Heart left ventricle (tissue), 16 donors: ENCODE measurements around the gene DLGAP1. TPM values are rescaled to one million over a fixed set of nuclear protein-coding genes. Genes with fewer than 3 reads are reported as not detected.

Experiments
- ATAC-seq, 4 donors: fragments of 200-7000 bp; cut with Tn5 transposase; one replicate each; pipeline ENCODE4 v1.9.1; 2020 to 2022; ENCODE audit warnings: moderate library complexity in 4 of 4, mild to moderate bottlenecking in 3 of 4, moderate number of reproducible peaks in 1 of 4
- DNase-seq, 5 donors: peaks; one replicate each; pipeline ENCODE4 v3.0.0-alpha.2; 2020
- H3K27ac ChIP-seq, 12 donors: fragments of 200-600 bp; sonication (generic) in 4 of 12; one replicate each; pipeline versions ENCODE4 v1.5.0 to v1.8.0; 2016 to 2022; ENCODE audit warnings: mild to moderate bottlenecking in 2 of 12
- H3K27me3 ChIP-seq, 9 donors: fragments of 200-600 bp; sonication (generic) in 2 of 9; one replicate each; pipeline versions ENCODE4 v1.5.1 to v1.8.0; 2016 to 2022; ENCODE audit warnings: mild to moderate bottlenecking in 3 of 9
- H3K36me3 ChIP-seq, 9 donors: fragments of 200-600 bp; sonication (generic) in 2 of 9; one replicate each; pipeline versions ENCODE4 v1.5.0 to v1.8.0; 2018 to 2022; ENCODE audit warnings: mild to moderate bottlenecking in 2 of 9
- H3K4me1 ChIP-seq, 12 donors: fragments of 200-600 bp; sonication (generic) in 4 of 12; one replicate each; pipeline versions ENCODE4 v1.5.0 to v1.8.0; 2016 to 2022; ENCODE audit warnings: mild to moderate bottlenecking in 3 of 12
- H3K4me3 ChIP-seq, 12 donors: fragments of 200-600 bp; sonication (generic) in 4 of 12; one replicate each; pipeline versions ENCODE4 v1.5.0 to v1.8.0; 2017 to 2022; ENCODE audit warnings: mild to moderate bottlenecking in 9 of 12, moderate library complexity in 4 of 12
- H3K9me3 ChIP-seq, 12 donors: fragments of 200-600 bp; sonication (generic) in 4 of 12; one replicate each; pipeline versions ENCODE4 v1.5.0 to v1.8.0; 2016 to 2022; ENCODE audit warnings: mild to moderate bottlenecking in 1 of 12
- CTCF ChIP-seq, 12 donors: fragments of 200-600 bp; sonication (generic) in 4 of 12; IDR thresholded peaks; one replicate each; pipeline versions ENCODE4 v1.5.0 to v1.8.0; 2018 to 2022; ENCODE audit warnings: antibody characterized with exemption in 12 of 12, mild to moderate bottlenecking in 5 of 12
- POLR2A ChIP-seq, 2 donors: fragments of 450-650 bp; IDR thresholded peaks; one replicate each; pipeline ENCODE4 v1.6.1; 2017; ENCODE audit warnings: antibody characterized with exemption in 2 of 2, mild to moderate bottlenecking in 2 of 2, moderate library complexity in 2 of 2
- WGBS, 4 donors: extraction: QIAGEN DNeasy Blood & Tissue Kit in 2 of 4; methylation state at CpG; one replicate each; pipeline versions ENCODE4 v1.1.5 to v1.1.7; 2013 to 2018; 5-methylcytosine and 5-hydroxymethylcytosine counted together
- intact Hi-C, 10 donors: fragments of 100-400 bp; cut with DNase I; formaldehyde crosslinking; loops; one replicate each; pipeline versions ENCODE4 v1.11.1 to v1.14.2; 2022
- polyA plus RNA-seq, 2 donors: library from polyadenylated mRNA; stranded (reverse); fragments of 200-250 nt; gene quantifications; one replicate each; pipeline ENCODE4 v1.2.3, GENCODE V29; 2013
- total RNA-seq, 9 donors: library from RNA; depleted of rRNA in 2 of 9; stranded (reverse); fragments of >200 nt in 2 of 9; fragmentation: NEBNext Ultra II Directional in 3 of 9; extraction: Animal tissue kit (Norgen Biotek cat#: 25700) in 3 of 9; gene quantifications; one replicate each; pipeline versions ENCODE4 v1.1.0 to v1.2.4, GENCODE V29; 2016 to 2023
- donor health status: ischemic (EF 13 %, LVEDD 7.1; RV severe dilation, severe dysfunction).
- donor health status: healthy with polysubstance abuse.
- donor health status: DM: no; HTN: yes; CAD: no.
- donor health status: DM: no; HTN: no; CAD: no.
- donor health status: ischemic (EF 25% LVEDD 6.9; RV normal size, moderate dysfunction).
- donor health status: ischemic (EF 25% LVEDD 5.7; RV mildly dilated, moderate dysfunction).
- donor health status: healthy.
- donor health status: DM: yes; HTN: yes; CAD: no.
- donor health status: ischemic (EF 35%, LVEDD 5.7; RV mildly dilated, moderate dysfunction).
- donor health status: nonischemic (EF 11% LVEDD 7.7; RV severe dilation, severe dysfunction).
- donor health status: DM: yes; HTN: yes; CAD: no.
- donor health status: PGD.
- donor health status: ischemic (EF 29% LVEDD 5.4; RV normal size, mild dysfunction).
- donor health status: nonischemic (EF 23%, LVEDD 6.1; RV moderate dilation, normal function).

The DLGAP1 gene
- total and polyA plus RNA-seq, 11 donors = 0.10 to 5.5 (median 0.40) TPM; not detected in 1

DNA sequence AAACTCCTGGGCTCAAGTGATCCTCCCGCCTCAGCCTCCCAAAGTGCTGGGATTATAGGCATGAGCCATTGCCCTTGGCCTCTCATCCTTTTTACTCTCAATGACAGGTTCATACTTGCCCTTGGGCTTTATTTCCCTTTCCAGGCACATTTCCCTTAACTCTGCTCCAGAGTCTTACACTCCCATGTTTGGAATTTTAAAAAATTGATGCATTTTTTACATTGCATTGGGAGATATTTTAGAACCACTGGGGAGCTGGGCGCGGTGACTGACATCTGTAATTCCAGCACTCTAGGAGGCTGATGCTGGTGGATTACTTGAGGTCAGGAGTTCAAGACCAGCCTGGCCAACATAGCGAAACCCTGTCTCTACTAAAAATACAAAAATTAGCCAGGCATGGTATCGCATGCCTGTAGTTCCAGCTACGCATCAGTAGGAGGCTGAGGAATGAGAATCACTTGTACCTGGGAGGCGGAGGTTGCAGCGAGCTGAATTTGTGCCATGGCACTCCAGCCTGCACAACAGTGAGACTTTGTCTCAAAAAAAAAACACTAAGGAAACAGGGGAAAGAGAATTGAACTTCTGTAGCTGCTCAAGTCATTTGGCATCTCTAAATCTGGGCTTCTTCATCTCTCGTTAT, 986.9 kb downstream of the DLGAP1 start:
- 96 to 99% (median 97%) methylated on average over 9 of the region's 9 CpGs for WGBS, 4 donors
- ATAC-seq = no peak
- intact Hi-C loops = loop anchor here in 1 of 10 donors (5.0 kb wide), 1 partner anchor 114 kb away; no protein-coding TSS in a partner anchor
- Histone ChIP-seq H3K36me3 (no peaks in the 10 kb centered on the region), H3K4me3 (no peak overlapping the region), H3K9me3 (no peaks in the 10 kb centered on the region), H3K27me3 (no peaks in the 10 kb centered on the region), H3K4me1 (peaks cover 0 to 19% (median 7%) of the 10 kb centered on the region in 12 donors), H3K27ac (no peak overlapping the region)
- no peak for TF ChIP-seq POLR2A (IDR thresholded peaks at IDR 0.05)
- TF ChIP-seq CTCF (IDR thresholded peaks at IDR 0.05) = no peak
- DNase-seq = no peak

GRCh38 chr18:3466872-3467271, 988.2 kb downstream of the DLGAP1 start:
- H3K27me3 ChIP-seq = no peaks in the 10 kb centered on the region
- intact Hi-C loops = loop anchor here in 1 of 10 donors (5.0 kb wide), 1 partner anchor 115 kb away; no protein-coding TSS in a partner anchor
- H3K4me1 ChIP-seq = peaks cover 0 to 18% (median 7%) of the 10 kb centered on the region in 12 donors
- TF ChIP-seq CTCF (IDR thresholded peaks at IDR 0.05) = no peak
- peak overlapping the region in 1 of 12 donors; percentile 0 for H3K4me3 ChIP-seq
- DNase-seq (no peak), ATAC-seq (peak in 1 of 4 donors; percentile 54)
- 24 to 33% (median 29%) methylated on average over 2 of the region's 2 CpGs for WGBS, 4 donors
- peaks cover 0 to 7% (median 0%) of the 10 kb centered on the region in 12 donors for H3K9me3 ChIP-seq
- H3K36me3 ChIP-seq = no peaks in the 10 kb centered on the region
- peak overlapping the region in 2 of 12 donors; percentile 19 to 53 for H3K27ac ChIP-seq

GRCh38 chr18:3466045-3466444, 989.1 kb downstream of the DLGAP1 start:
- 48 to 61% (median 55%) methylated on average over 5 of the region's 5 CpGs for WGBS, 4 donors
- intact Hi-C loops = loop anchor here in 1 of 10 donors (5.0 kb wide), 1 partner anchor 116 kb away; no protein-coding TSS in a partner anchor
- DNase-seq (peak in 1 of 5 donors; percentile 35), ATAC-seq (peak in 3 of 4 donors; percentile 55 to 84 (median 59))
- Histone ChIP-seq H3K4me3 (peak overlapping the region in 3 of 12 donors; percentile 0 to 15 (median 8)), H3K9me3 (peaks cover 0 to 16% (median 0%) of the 10 kb centered on the region in 12 donors), H3K4me1 (peaks cover 0 to 18% (median 7%) of the 10 kb centered on the region in 12 donors), H3K27ac (peak overlapping the region in 3 of 12 donors; percentile 19 to 53 (median 35)), H3K27me3 (no peaks in the 10 kb centered on the region), H3K36me3 (peaks cover 0 to 4% (median 0%) of the 10 kb centered on the region in 9 donors)
- TF ChIP-seq CTCF (IDR thresholded peaks at IDR 0.05) (no peak), POLR2A (IDR thresholded peaks at IDR 0.05) (no peak)

GRCh38 chr18:3463051-3463450, 992.1 kb downstream of the DLGAP1 start:
- no peak for DNase-seq
- Histone ChIP-seq H3K27ac (no peak overlapping the region), H3K4me3 (no peak overlapping the region), H3K36me3 (peaks cover 0 to 22% (median 16%) of the 10 kb centered on the region in 9 donors), H3K9me3 (peaks cover 0 to 22% (median 0%) of the 10 kb centered on the region in 12 donors), H3K4me1 (peaks cover 0 to 33% (median 7%) of the 10 kb centered on the region in 12 donors), H3K27me3 (no peaks in the 10 kb centered on the region)
- TF ChIP-seq POLR2A (IDR thresholded peaks at IDR 0.05) = no peak
- no peak for TF ChIP-seq CTCF (IDR thresholded peaks at IDR 0.05)
- ATAC-seq = no peak
- 69 to 78% (median 74%) methylated on average over 2 of the region's 2 CpGs for WGBS, 4 donors
- intact Hi-C loops = loop anchor here in 1 of 10 donors (2.0 kb wide), 1 partner anchor 178 kb away; no protein-coding TSS in a partner anchor
